ENCODE results near the gene MED19.
"Not testable (repeated sequence)": the region's sequence is repeated elsewhere in the genome, so short reads cannot be mapped to it uniquely, and the experiment has no call there.

Gene MED19

DNA sequence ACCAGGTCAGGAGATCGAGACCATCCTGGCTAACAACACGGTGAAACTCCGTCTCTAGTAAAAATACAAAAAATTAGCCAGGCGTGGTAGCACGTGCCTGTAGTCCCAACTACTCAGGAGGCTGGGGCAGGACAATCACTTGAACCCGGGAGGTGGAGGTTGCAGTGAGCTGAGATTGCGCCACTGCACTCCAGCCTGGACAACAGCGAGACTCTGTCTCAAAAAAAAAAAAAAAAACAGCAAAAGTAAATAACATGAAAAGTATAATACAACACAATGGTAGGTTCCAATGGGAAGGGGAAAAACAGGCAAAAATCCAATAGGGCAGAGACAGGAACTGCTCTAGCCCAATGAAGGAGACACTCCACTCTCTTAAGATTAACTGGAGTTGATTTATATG, 6.6 kb downstream of the MED19 start:
- not testable (repeated sequence) for DNase-seq (ENCODE audit: extremely low read depth in 1 of 2, low read depth in 1 of 2)

DNA sequence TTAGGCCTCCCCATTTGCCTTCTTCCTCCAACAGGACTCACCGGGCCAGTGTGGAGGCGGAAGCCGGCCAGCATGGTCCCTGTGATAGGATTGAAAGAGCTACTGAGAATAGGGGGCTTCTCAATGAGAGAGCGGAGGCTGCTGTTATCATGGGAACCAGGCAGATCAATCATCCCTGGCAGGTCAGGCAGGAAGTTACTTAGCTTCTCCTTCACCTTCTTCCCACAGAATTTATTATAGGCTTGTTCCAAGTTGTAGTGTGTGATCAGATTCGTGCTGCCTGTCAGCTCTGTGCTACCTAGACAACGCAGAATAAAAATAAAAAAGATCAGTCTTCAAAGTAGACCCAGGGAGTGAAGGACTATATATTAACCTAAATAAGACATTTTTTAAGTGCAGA, 7.1 kb downstream of the MED19 start:
- DNase-seq (ENCODE audit: extremely low read depth in 1 of 2, low read depth in 1 of 2) = no peak

DNA sequence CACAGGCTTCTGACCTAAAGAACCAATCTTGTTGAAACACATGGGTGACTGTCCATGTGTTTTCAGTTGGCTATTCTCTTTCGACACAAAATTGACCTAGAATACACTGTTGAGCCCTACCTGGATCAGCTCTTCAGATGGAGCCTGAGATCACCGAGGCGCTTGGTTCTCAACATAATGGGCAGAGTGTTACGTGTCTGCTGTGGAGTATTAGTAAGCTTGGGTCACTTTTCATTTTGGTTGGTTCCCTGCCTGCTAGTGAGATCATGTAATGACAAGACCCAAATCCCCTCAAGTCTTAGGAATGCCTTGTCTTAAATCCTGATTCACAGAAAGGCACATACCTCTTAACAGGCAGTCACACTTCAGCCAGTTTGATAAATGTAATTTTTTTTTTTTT, 8.7 kb downstream of the MED19 start:
- DNase-seq (ENCODE audit: extremely low read depth in 1 of 2, low read depth in 1 of 2) = no peak

- DNase-seq (ENCODE audit: extremely low read depth in 1 of 2, low read depth in 1 of 2) = no peak
Measured at GRCh38 chr11:57700425-57700824, 11.6 kb downstream of the MED19 start.

- no peak for DNase-seq (ENCODE audit: extremely low read depth in 1 of 2, low read depth in 1 of 2)
Measured at GRCh38 chr11:57699813-57700212, 12.2 kb downstream of the MED19 start.

GRCh38 chr11:57698843-57699365, 13.1 kb downstream of the MED19 start:
- no peak for DNase-seq (ENCODE audit: extremely low read depth in 1 of 2, low read depth in 1 of 2)

DNA sequence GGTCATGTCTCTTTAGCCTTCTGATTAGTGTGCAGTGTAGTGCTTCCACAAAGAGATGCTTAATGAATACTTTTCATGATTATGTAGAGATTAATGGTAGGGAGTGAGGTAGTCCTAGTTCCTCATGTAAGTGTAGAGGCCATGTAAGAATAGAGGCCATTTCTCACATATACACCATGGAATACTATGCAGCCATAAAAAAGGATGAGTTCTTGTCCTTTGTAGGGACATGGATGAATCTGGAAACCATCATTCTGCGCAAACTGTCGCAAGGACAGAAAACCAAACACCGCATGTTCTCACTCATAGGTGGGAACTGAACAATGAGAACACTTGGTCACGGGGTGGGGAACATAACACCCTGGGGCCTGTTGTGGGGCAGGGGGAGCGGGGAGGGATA, 21.5 kb downstream of the MED19 start:
- not testable (repeated sequence) for DNase-seq (ENCODE audit: extremely low read depth in 1 of 2, low read depth in 1 of 2)

GRCh38 chr11:57681168-57681567, 30.8 kb downstream of the MED19 start:
- DNase-seq (ENCODE audit: extremely low read depth in 1 of 2, low read depth in 1 of 2) = no peak

- DNase-seq (ENCODE audit: extremely low read depth in 1 of 2, low read depth in 1 of 2) = no peak
Measured at GRCh38 chr11:57680552-57680874, 31.5 kb downstream of the MED19 start.

GRCh38 chr11:57679396-57679795, 32.6 kb downstream of the MED19 start:
- DNase-seq (ENCODE audit: extremely low read depth in 1 of 2, low read depth in 1 of 2) = no peak

DNA sequence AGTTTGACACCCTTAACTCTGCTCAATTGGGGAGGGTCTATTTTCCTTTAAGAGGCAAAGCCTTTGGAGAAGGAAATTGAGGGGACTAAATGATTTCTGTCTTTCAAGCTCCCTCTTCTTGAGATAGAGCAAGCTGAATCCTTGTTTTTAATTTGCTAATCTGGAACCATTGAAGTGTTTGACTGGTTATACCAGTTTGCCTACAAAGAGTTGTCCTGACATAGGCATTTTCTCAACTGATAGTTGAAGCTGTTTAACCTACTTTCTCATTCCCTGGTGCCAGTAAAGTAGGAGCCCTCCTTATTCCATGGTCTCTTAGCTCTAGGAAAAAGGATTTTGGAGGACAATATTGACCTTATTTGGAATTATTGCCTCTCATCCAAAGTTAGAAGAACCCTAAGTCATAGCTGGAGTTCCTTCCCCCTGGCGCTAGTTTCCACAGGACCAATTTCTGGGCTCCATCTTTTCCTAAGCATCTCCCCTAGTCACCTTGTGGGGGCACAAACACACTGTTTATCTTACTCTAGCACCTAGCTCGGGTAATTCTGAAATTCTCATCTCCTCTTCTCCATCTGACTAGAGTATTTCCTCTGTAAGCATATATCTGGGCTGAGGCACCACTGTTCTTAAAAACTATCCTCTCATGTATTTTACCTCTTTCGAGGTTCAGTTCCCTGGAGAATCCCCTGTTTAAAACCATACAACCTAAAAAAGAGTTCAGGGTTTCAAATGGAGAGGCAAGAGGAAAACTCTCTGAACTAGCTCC, 36.7 kb downstream of the MED19 start:
- DNase-seq (ENCODE audit: extremely low read depth in 1 of 2, low read depth in 1 of 2) = no peak

DNA sequence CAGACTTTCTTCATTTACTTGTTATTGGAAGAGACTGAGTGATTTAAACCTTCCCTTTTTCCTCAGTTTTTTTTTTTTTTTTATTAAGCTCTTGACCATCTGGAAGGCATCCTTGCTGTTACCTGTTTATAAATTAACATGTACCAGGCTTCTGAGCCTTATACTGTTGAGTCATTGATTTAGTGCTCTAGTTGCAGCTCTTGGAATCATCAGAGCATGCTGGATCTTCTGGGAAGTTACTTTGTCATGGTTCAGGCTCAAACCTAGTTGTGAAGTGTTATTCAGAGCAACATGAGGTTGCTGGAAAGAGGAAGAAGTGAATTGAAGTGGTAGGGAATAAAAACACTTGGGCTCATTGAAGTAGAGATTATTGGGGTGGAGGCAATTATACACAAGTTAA, 37.8 kb downstream of the MED19 start:
- no peak for DNase-seq (ENCODE audit: extremely low read depth in 1 of 2, low read depth in 1 of 2)

GRCh38 chr11:57668434-57668782, 43.6 kb downstream of the MED19 start:
- DNase-seq (ENCODE audit: extremely low read depth in 1 of 2, low read depth in 1 of 2) = peak in 1 of 2 donors; percentile 18

DNA sequence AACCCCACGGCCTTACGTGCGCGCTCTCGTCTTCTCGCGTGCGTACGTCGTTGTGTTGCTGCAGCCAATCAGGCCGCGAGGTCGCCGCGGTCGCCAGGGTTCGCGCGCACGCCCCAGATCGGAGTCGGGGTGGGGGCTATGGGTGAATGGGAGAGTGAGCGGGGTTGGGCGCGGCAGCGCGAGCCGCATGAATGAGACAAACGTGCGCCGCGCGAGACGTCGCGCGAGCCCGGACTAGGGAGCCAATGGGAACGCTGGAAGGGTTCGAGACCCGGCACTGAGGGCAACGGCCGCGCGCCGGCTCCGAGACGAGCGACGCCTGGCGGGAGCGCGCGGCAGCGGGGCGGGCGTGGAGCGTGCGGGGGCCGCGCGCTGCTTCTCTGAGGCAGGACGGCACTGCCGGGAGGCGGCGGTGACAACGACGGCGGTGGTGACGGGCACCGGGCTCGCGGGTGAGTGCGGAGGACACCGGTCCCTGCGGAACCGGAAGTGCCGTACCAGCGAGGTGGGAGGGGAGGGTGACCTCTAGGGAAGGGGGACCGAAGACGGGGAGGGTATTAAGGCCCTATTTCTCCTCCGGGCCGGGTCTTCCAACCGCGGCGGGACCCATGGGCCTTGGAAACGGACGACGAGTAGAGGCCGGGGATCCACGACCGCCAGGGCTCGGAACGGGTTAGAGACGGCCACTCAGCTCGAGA, 44.1 kb downstream of the MED19 start, which contains the start of gene ZDHHC5:
ZDHHC5 (plus strand) TSS at position 379 of the 698 bp plus-strand sequence. CDS start 4,977 bp downstream, outside the sequence.
- DNase-seq (ENCODE audit: extremely low read depth in 1 of 2, low read depth in 1 of 2) = peak; percentile 98 to 99

DNA sequence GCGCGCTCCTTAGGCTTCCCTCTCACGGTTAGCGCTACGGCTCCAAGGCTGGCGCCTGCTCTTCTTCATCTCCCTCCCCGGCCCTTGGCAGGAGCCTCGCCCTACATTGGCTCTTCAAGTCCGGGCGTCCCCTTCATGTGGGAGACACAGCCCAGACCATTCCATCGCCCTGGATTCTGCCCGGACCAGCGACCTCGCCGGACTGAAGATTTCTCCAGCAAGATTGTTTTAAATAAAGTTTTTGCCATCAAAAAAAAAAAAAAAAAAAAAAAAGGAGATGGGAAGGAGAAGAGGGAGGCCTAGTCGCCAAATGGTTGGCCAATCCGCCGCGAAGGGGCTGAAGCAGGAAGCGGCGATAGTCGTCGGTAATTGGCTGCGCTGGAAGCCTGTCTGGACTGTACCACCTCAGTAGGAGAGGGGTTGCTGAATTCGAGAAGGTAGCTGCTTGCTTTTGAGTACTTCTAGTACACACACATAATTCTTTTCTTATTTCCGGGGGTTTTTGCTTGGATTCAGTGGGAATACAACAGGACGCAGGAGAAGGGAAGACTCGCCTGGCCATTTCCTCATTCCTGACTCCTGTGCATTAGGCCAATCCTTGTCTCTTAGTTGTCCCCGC, 44.8 kb downstream of the MED19 start:
- peak; percentile 75 to 93 for DNase-seq (ENCODE audit: extremely low read depth in 1 of 2, low read depth in 1 of 2)

GRCh38 chr11:57663975-57664374, 48.0 kb downstream of the MED19 start:
- DNase-seq (ENCODE audit: extremely low read depth in 1 of 2, low read depth in 1 of 2) = no peak

- no peak for DNase-seq (ENCODE audit: extremely low read depth in 1 of 2, low read depth in 1 of 2)
Measured at GRCh38 chr11:57662893-57663292, 49.1 kb downstream of the MED19 start.

DNA sequence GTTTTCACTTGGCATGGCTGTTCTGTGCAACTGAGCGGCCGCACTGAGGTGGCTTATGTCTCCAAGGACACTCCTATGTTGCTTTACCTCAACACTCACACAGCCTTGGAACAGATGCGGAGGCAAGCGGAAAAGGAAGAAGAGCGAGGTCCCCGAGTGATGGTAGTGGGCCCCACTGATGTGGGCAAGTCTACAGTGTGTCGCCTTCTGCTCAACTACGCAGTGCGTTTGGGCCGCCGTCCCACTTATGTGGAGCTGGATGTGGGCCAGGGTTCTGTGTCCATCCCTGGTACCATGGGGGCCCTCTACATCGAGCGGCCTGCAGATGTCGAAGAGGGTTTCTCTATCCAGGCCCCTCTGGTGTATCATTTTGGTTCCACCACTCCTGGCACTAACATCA, 52.3 kb downstream of the MED19 start:
- DNase-seq (ENCODE audit: extremely low read depth in 1 of 2, low read depth in 1 of 2) = no peak

DNA sequence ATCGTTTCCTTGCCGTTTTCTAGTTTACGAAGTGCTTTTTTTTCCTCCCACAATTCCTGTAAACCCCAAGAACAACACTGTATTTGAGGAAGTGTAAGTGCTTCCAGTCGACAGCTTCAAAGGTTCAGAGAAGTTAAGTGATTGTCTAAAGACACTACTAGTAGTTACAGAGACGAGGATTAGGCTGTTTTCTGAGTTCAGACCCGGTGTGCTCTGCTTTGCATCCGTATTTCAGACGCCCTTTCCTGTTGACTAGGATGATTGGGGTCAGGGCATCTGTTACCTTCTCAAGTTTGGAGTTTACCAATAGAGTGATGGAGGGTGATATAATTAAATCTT, 54.0 kb downstream of the MED19 start:
- DNase-seq (ENCODE audit: extremely low read depth in 1 of 2, low read depth in 1 of 2) = no peak

- DNase-seq (ENCODE audit: extremely low read depth in 1 of 2, low read depth in 1 of 2) = peak; percentile 98 to 100
Measured at GRCh38 chr11:57657194-57658022, 54.6 kb downstream of the MED19 start, which contains the start of gene CLP1. Gene CLP1 (plus strand): TSS chr11:57657762. CDS start chr11:57659477, 1,715 bp downstream.

GRCh38 chr11:57656885-57657193, 55.2 kb downstream of the MED19 start:
- no peak for DNase-seq (ENCODE audit: extremely low read depth in 1 of 2, low read depth in 1 of 2)
